ENCODE measurements around the gene TDP1.

The TDP1 gene

DNA sequence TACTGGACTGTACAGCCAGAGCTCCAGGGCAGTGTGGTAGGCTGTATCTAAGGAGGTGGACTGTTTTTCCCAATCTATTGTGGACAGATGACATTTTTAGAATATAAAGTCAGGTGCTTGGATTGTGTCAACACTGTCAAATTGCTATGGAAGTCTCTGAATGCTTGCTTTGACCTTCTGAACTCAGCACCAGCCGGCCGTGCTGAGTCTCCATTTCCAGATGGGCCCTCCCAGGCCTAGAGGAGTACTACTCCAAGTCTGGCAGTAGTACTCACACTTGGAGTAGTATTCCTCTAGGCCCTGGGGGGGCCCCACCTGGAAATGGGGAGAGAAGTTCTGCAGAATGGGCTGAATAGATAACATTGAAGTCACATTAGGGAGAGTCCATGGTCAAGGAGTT, 89.9 kb downstream of the TDP1 start:
- TF ChIP-seq, protein P1, sequence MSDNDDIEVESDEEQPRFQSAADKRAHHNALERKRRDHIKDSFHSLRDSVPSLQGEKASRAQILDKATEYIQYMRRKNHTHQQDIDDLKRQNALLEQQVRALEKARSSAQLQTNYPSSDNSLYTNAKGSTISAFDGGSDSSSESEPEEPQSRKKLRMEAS (IDR thresholded peaks at IDR 0.05; ENCODE audit: low read depth, low read length), result no peak
- TF ChIP-seq MYC (IDR thresholded peaks at IDR 0.05; ENCODE audit: low read depth, low read length) (no peak), POLR2A (IDR thresholded peaks at IDR 0.05; ENCODE audit: extremely low read depth, insufficient read length) (no peak)
- TF ChIP-seq, protein P2, sequence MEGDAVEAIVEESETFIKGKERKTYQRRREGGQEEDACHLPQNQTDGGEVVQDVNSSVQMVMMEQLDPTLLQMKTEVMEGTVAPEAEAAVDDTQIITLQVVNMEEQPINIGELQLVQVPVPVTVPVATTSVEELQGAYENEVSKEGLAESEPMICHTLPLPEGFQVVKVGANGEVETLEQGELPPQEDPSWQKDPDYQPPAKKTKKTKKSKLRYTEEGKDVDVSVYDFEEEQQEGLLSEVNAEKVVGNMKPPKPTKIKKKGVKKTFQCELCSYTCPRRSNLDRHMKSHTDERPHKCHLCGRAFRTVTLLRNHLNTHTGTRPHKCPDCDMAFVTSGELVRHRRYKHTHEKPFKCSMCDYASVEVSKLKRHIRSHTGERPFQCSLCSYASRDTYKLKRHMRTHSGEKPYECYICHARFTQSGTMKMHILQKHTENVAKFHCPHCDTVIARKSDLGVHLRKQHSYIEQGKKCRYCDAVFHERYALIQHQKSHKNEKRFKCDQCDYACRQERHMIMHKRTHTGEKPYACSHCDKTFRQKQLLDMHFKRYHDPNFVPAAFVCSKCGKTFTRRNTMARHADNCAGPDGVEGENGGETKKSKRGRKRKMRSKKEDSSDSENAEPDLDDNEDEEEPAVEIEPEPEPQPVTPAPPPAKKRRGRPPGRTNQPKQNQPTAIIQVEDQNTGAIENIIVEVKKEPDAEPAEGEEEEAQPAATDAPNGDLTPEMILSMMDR (IDR thresholded peaks at IDR 0.05; ENCODE audit: low read depth, low read length), result no peak
- H3K4me3 ChIP-seq (ENCODE audit: low read depth, low read length), result no peak overlapping the region
- DNase-seq (ENCODE audit: low read depth), result no peak

GRCh38 chr14:90049390-90049789, 93.7 kb downstream of the TDP1 start:
- DNase-seq (ENCODE audit: low read depth), result no peak
- no peak overlapping the region for H3K4me3 ChIP-seq (ENCODE audit: low read depth, low read length)
- TF ChIP-seq MYC (IDR thresholded peaks at IDR 0.05; ENCODE audit: low read depth, low read length) (no peak), POLR2A (IDR thresholded peaks at IDR 0.05; ENCODE audit: extremely low read depth, insufficient read length) (no peak)
- TF ChIP-seq, protein P2 (IDR thresholded peaks at IDR 0.05; ENCODE audit: low read depth, low read length), result no peak
- TF ChIP-seq, protein P1 (IDR thresholded peaks at IDR 0.05; ENCODE audit: low read depth, low read length), result no peak

DNA sequence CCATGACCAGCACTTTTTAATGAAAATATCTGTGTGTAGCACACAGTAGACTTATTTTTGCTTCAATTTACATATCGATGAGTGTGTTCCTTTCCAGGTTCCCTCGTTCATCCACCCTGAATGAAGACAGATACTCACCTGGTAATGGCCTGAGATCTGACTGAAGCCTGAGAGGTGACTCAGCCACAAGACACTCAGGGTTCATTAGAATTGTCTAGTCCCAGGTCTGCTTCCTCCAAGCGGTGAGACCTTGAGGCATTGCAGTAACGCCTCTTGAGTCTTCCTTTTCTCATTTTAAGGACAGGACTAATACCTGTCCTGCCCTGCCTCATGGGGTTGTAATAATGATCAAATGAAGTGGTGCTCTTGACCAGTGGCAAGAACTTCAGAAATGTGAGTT, 94.5 kb downstream of the TDP1 start:
- DNase-seq (ENCODE audit: low read depth), result no peak
- H3K4me3 ChIP-seq (ENCODE audit: low read depth, low read length), result no peak overlapping the region
- TF ChIP-seq, protein P2 (IDR thresholded peaks at IDR 0.05; ENCODE audit: low read depth, low read length), result no peak
- no peak for TF ChIP-seq MYC (IDR thresholded peaks at IDR 0.05; ENCODE audit: low read depth, low read length)
- TF ChIP-seq, protein P1 (IDR thresholded peaks at IDR 0.05; ENCODE audit: low read depth, low read length), result no peak
- TF ChIP-seq POLR2A (IDR thresholded peaks at IDR 0.05; ENCODE audit: extremely low read depth, insufficient read length), result no peak

- TF ChIP-seq, protein P2 (IDR thresholded peaks at IDR 0.05; ENCODE audit: low read depth, low read length), result no peak
- no peak for TF ChIP-seq MYC (IDR thresholded peaks at IDR 0.05; ENCODE audit: low read depth, low read length)
- H3K4me3 ChIP-seq (ENCODE audit: low read depth, low read length), result no peak overlapping the region
- no peak for DNase-seq (ENCODE audit: low read depth)
Observed at GRCh38 chr14:90053044-90053443, 97.3 kb downstream of the TDP1 start.

- DNase-seq (ENCODE audit: low read depth), result no peak
- TF ChIP-seq MYC (IDR thresholded peaks at IDR 0.05; ENCODE audit: low read depth, low read length) (no peak), POLR2A (IDR thresholded peaks at IDR 0.05; ENCODE audit: extremely low read depth, insufficient read length) (no peak)
- TF ChIP-seq, protein P1 (IDR thresholded peaks at IDR 0.05; ENCODE audit: low read depth, low read length), result no peak
- TF ChIP-seq, protein P2 (IDR thresholded peaks at IDR 0.05; ENCODE audit: low read depth, low read length), result no peak
- no peak overlapping the region for H3K4me3 ChIP-seq (ENCODE audit: low read depth, low read length)
Observed at GRCh38 chr14:90054803-90055202, 99.1 kb downstream of the TDP1 start.

- DNase-seq (ENCODE audit: low read depth), result no peak
- H3K4me3 ChIP-seq (ENCODE audit: low read depth, low read length), result no peak overlapping the region
- TF ChIP-seq POLR2A (IDR thresholded peaks at IDR 0.05; ENCODE audit: extremely low read depth, insufficient read length), result no peak
- TF ChIP-seq, protein P2 (IDR thresholded peaks at IDR 0.05; ENCODE audit: low read depth, low read length), result no peak
- TF ChIP-seq, protein P1 (IDR thresholded peaks at IDR 0.05; ENCODE audit: low read depth, low read length), result no peak
- TF ChIP-seq MYC (IDR thresholded peaks at IDR 0.05; ENCODE audit: low read depth, low read length), result no peak
Observed at GRCh38 chr14:90056826-90057225, 101.1 kb downstream of the TDP1 start.

Data from NB4 (cell line).